ENCODE results near the gene CDKN2B.

DNA sequence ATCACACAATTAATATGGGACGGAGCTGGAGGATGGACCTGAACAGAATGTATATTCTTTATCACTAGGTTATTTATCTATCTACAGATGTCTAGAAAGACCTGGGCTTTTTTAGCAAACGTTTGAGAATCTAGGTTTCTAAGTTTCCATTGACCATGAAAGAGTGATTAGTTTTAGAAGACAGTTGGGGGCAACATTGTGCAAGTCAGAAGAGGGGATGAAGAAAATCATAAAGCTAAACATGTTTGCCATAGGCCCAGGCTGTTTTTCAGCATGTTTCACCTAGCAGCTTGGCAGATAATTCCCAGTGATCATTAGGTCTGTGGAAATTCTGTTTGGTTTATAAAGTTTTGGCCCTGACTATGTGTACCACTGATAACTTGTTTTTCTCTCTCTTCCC, 44.1 kb upstream of the CDKN2B start:
- TF ChIP-seq, protein P1, sequence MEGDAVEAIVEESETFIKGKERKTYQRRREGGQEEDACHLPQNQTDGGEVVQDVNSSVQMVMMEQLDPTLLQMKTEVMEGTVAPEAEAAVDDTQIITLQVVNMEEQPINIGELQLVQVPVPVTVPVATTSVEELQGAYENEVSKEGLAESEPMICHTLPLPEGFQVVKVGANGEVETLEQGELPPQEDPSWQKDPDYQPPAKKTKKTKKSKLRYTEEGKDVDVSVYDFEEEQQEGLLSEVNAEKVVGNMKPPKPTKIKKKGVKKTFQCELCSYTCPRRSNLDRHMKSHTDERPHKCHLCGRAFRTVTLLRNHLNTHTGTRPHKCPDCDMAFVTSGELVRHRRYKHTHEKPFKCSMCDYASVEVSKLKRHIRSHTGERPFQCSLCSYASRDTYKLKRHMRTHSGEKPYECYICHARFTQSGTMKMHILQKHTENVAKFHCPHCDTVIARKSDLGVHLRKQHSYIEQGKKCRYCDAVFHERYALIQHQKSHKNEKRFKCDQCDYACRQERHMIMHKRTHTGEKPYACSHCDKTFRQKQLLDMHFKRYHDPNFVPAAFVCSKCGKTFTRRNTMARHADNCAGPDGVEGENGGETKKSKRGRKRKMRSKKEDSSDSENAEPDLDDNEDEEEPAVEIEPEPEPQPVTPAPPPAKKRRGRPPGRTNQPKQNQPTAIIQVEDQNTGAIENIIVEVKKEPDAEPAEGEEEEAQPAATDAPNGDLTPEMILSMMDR (IDR thresholded peaks at IDR 0.05 in 8 of 11, conservative IDR thresholded peaks at IDR 0.05 in 3 of 11) = no peak
- TF ChIP-seq POLR2A (IDR thresholded peaks at IDR 0.05) = no peak
